IMR-90 (cell line): Measurements from ENCODE around the gene RBBP8. TPM values are rescaled to one million over a fixed set of nuclear protein-coding genes. Genes with fewer than 3 reads are reported as not detected.
A peak's percentile ranks its signal among the peaks of the same experiment; 100 is the strongest.

ENCODE experiments used
- ATAC-seq: fragments of 200-7000 bp; cut with Tn5 transposase; 2 replicates; pipeline ENCODE4 v1.9.1; 2020; ENCODE audit warnings: low read depth, mild to moderate bottlenecking, moderate library complexity
- BruUV-seq: library from RNA; stranded (reverse); fragments of 400-500 nt; replicated peaks from 2 replicates; lab custom pipeline; 2021; lab: Mats Ljungman, UMichigan
- CTCF ChIA-PET: fragments of 300-600 bp; formaldehyde crosslinking; extraction: SDS; loops from one replicate; lab custom pipeline; 2021; ENCODE audit warnings: antibody characterized with exemption; lab: Yijun Ruan, JAX
- POLR2A ChIA-PET: fragments of 300-600 bp; sonication (Branson Sonifier 250); formaldehyde crosslinking; loops from one replicate; lab custom pipeline; 2022; ENCODE audit warnings: antibody characterized with exemption; ENCODE audit not compliant: unreplicated experiment; lab: Charles Lee
- DNase-seq: peaks from one replicate; pipeline ENCODE4 v3.0.0; 2013
- H2AFZ ChIP-seq: replicated peaks from 2 replicates; pipeline ENCODE3; 2013; ENCODE audit warnings: low read length, mild to moderate bottlenecking; ENCODE audit not compliant: poor library complexity
- H2AK5ac ChIP-seq: 2 replicates; pipeline ENCODE4 v1.6.1; 2013; ENCODE audit warnings: low read depth, low read length, inconsistent platforms
- H2AK9ac ChIP-seq: replicated peaks from 2 replicates; pipeline ENCODE3; 2013; ENCODE audit warnings: mild to moderate bottlenecking, low read depth, low read length, moderate library complexity; ENCODE audit not compliant: poor library complexity
- H2BK120ac ChIP-seq: 2 replicates; pipeline ENCODE4 v1.6.1; 2013; ENCODE audit warnings: low read depth, low read length, inconsistent platforms
- H2BK15ac ChIP-seq: 3 replicates; pipeline ENCODE4 v1.6.1; 2013; ENCODE audit warnings: low read depth, low read length, inconsistent platforms
- H2BK20ac ChIP-seq: 2 replicates; pipeline ENCODE4 v1.6.1; 2013; ENCODE audit warnings: low read depth, mild to moderate bottlenecking, inconsistent platforms, low read length, moderate library complexity
- H2BK5ac ChIP-seq: 2 replicates; pipeline ENCODE4 v1.6.1; 2013; ENCODE audit warnings: mild to moderate bottlenecking, low read depth, low read length, inconsistent platforms; ENCODE audit not compliant: poor library complexity, severe bottlenecking
- H3K14ac ChIP-seq: replicated peaks from 2 replicates; pipeline ENCODE4 v1.6.1; 2013; ENCODE audit warnings: low read depth, low read length, inconsistent platforms
- H3K18ac ChIP-seq: 2 replicates; pipeline ENCODE4 v1.6.1; 2013; ENCODE audit warnings: low read depth, low read length, control low read depth
- H3K23ac ChIP-seq: 2 replicates; pipeline ENCODE4 v1.6.1; 2013; ENCODE audit warnings: low read depth, low read length, inconsistent platforms
- H3K27ac ChIP-seq: 2 replicates; pipeline ENCODE4 v1.5.1; 2013; ENCODE audit warnings: mild to moderate bottlenecking, control low read depth, low read length; ENCODE audit not compliant: insufficient read depth
- H3K27me3 ChIP-seq: 2 replicates; pipeline ENCODE4 v1.6.1; 2013; ENCODE audit warnings: low read length; ENCODE audit not compliant: control insufficient read depth, insufficient read depth
- H3K36me3 ChIP-seq: 2 replicates; pipeline ENCODE4 v1.6.1; 2013; ENCODE audit warnings: low read length, mixed read lengths; ENCODE audit not compliant: control insufficient read depth, insufficient read depth
- H3K4ac ChIP-seq: 2 replicates; pipeline ENCODE4 v1.6.1; 2013; ENCODE audit warnings: low read depth, low read length, inconsistent platforms
- H3K4me1 ChIP-seq: 2 replicates; pipeline ENCODE4 v1.6.1; 2013; ENCODE audit warnings: low read length, mixed read lengths; ENCODE audit not compliant: control insufficient read depth, insufficient read depth
- H3K4me2 ChIP-seq: 2 replicates; pipeline ENCODE4 v1.6.1; 2013; ENCODE audit warnings: low read depth, mild to moderate bottlenecking, control low read depth, low read length, moderate library complexity
- H3K4me3 ChIP-seq: 2 replicates; pipeline ENCODE4 v1.5.1; 2013; ENCODE audit warnings: low read depth, mild to moderate bottlenecking, control low read depth, low read length, moderate library complexity; ENCODE audit not compliant: insufficient read depth
- H3K56ac ChIP-seq: 2 replicates; pipeline ENCODE4 v1.6.1; 2013; ENCODE audit warnings: low read length, inconsistent platforms; ENCODE audit not compliant: insufficient read depth; ENCODE audit errors: extremely low read depth
- H3K79me1 ChIP-seq, 2 experiments: 2 replicates each; pipeline ENCODE4 v1.6.1; 2013; ENCODE audit warnings: low read length in 2 of 2, inconsistent platforms in 1 of 2, low read depth in 1 of 2
- H3K9ac ChIP-seq: 2 replicates; pipeline ENCODE4 v1.6.1; 2013; ENCODE audit warnings: low read depth, low read length, control low read depth
- H3K9me1 ChIP-seq: 2 replicates; pipeline ENCODE4 v1.6.1; 2013; ENCODE audit warnings: low read length, inconsistent platforms; ENCODE audit not compliant: insufficient read depth
- H3K9me3 ChIP-seq: 2 replicates; pipeline ENCODE4 v1.6.1; 2013; ENCODE audit warnings: low read length; ENCODE audit not compliant: control insufficient read depth, insufficient read depth
- H4K20me1 ChIP-seq: 2 replicates; pipeline ENCODE4 v1.6.1; 2013; ENCODE audit warnings: low read length, inconsistent platforms; ENCODE audit not compliant: insufficient read depth
- H4K5ac ChIP-seq: 2 replicates; pipeline ENCODE4 v1.6.1; 2013; ENCODE audit warnings: mild to moderate bottlenecking, low read depth, low read length, control low read depth
- H4K8ac ChIP-seq, 2 experiments: 2 replicates each; pipeline ENCODE4 v1.6.1; 2013; ENCODE audit warnings: low read depth in 2 of 2, low read length in 2 of 2, control low read depth in 1 of 2, inconsistent platforms in 1 of 2
- H4K91ac ChIP-seq: 2 replicates; pipeline ENCODE4 v1.6.1; 2013; ENCODE audit warnings: low read depth, low read length, inconsistent platforms; ENCODE audit not compliant: insufficient read depth
- CEBPB ChIP-seq: IDR thresholded peaks from 2 replicates; pipeline ENCODE4 v1.6.1; 2012; ENCODE audit warnings: low read depth, low read length, improper control_type of control experiment
- ELK1 ChIP-seq: fragments of 150-350 bp; IDR thresholded peaks from 2 replicates; pipeline ENCODE4 v1.6.1; 2016; ENCODE audit warnings: low read depth, mild to moderate bottlenecking, low read length, moderate library complexity, borderline replicate concordance
- MAZ ChIP-seq: IDR thresholded peaks from 2 replicates; pipeline ENCODE4 v1.6.1; 2012; ENCODE audit warnings: low read depth, mild to moderate bottlenecking, low read length, improper control_type of control experiment, moderate library complexity, borderline replicate concordance
- NFE2L2 ChIP-seq: fragments of 150-350 bp; IDR thresholded peaks from 2 replicates; pipeline ENCODE4 v1.6.1; 2016; ENCODE audit warnings: low read depth, mild to moderate bottlenecking, low read length
- POLR2A ChIP-seq: IDR thresholded peaks from 2 replicates; pipeline ENCODE4 v1.6.1; 2012; ENCODE audit warnings: mild to moderate bottlenecking, low read depth, low read length
- RAD21 ChIP-seq: IDR thresholded peaks from 2 replicates; pipeline ENCODE4 v1.6.1; 2012; ENCODE audit warnings: low read length, improper control_type of control experiment
- WGBS, 2 experiments: methylation state at CpG; one replicate each; pipeline versions ENCODE4 v1.1.5 to v1.1.7; 2013; ENCODE audit warnings: missing lambda C conversion rate in 2 of 2; ENCODE audit not compliant: insufficient read length in 1 of 2; ENCODE audit errors: extremely low coverage in 2 of 2; 5-methylcytosine and 5-hydroxymethylcytosine counted together
- dilution Hi-C: fragments of 300-500 bp; cut with HindIII; formaldehyde crosslinking; loops from one replicate; pipeline ENCODE4 v1.14.3; 2018; ENCODE audit warnings: low sequenced_read_pairs; ENCODE audit not compliant: unreplicated experiment
- in situ Hi-C: fragments of 300-500 bp; cut with MboI; formaldehyde crosslinking; loops from 3 replicates; pipeline ENCODE4 v1.14.3; 2019; ENCODE audit warnings: low sequenced_read_pairs, inconsistent platforms, mixed read lengths
- intact Hi-C: fragments of 100-400 bp; cut with micrococcal nuclease; formaldehyde crosslinking; loops from 2 replicates; pipeline ENCODE4 v1.10.0; 2022
- polyA plus RNA-seq, 3 experiments: library from polyadenylated mRNA; depleted of rRNA; stranded (reverse); fragments of >200 nt; gene quantifications; 2 replicates each; pipeline ENCODE4 v1.2.3, GENCODE V29; 2012; ENCODE audit warnings: low replicate concordance in 1 of 3
- total RNA-seq: library from RNA; depleted of rRNA; stranded (reverse); fragments of >200 nt; gene quantifications from 2 replicates; pipeline ENCODE4 v1.2.3, GENCODE V29; 2012

The RBBP8 gene
- total and polyA plus RNA-seq, 2 of the 4 experiments (the other 2 are of a cell fraction) = 12.0 to 21.1 TPM

- no peak for TF ChIP-seq NFE2L2
These were observed 125.8 kb downstream of the RBBP8 start (continued) for GRCh38 chr18:23058746-23059415.

- dilution Hi-C loops (no loop called here), intact Hi-C loops (no loop called here), in situ Hi-C loops (no loop called here)
- no peak overlapping the region for H3K4me3 ChIP-seq
- no peaks in the 10 kb centered on the region; the same call in 1 of the 2 replicates for H3K9me1 ChIP-seq
- peak overlapping the region; percentile 31; the same call in 1 of the 2 replicates for H2AK5ac ChIP-seq
- peak overlapping the region; percentile 54 for H4K91ac ChIP-seq
- no peak overlapping the region for H3K27ac ChIP-seq
- H2BK15ac ChIP-seq = peak overlapping the region; percentile 12; the same call in 1 of the 3 replicates
- H3K9me3 ChIP-seq = peaks cover 3% of the 10 kb centered on the region
- H3K36me3 ChIP-seq = no peaks in the 10 kb centered on the region
- H3K79me1 ChIP-seq = no peaks in the 10 kb centered on the region
- no peak overlapping the region; the same call in 1 of the 2 replicates for H3K4me2 ChIP-seq
- peak; percentile 26 for DNase-seq
- H2BK20ac ChIP-seq = peak overlapping the region; percentile 77
- no peaks in the 10 kb centered on the region for H4K20me1 ChIP-seq
- H2BK5ac ChIP-seq = peak overlapping the region; percentile 46
- peaks cover 15% of the 10 kb centered on the region for H3K4me1 ChIP-seq
- CTCF ChIA-PET = no interaction called here
- H4K8ac ChIP-seq = peak overlapping the region; percentile 13 to 62; a peak in 2 of 4 replicates
- H3K56ac ChIP-seq = no peak overlapping the region
- no peak overlapping the region for H3K9ac ChIP-seq
- H2AK9ac ChIP-seq = no peak overlapping the region
- POLR2A ChIA-PET = no interaction called here
- no CpG with 5 or more reads among the region's 9 CpGs for WGBS, 2 experiments
- peak overlapping the region; percentile 46 for H2AFZ ChIP-seq
- H3K27me3 ChIP-seq = no peaks in the 10 kb centered on the region
- peak overlapping the region; percentile 42; the same call in 1 of the 2 replicates for H4K5ac ChIP-seq
- H2BK120ac ChIP-seq = peak overlapping the region; percentile 78
- peak overlapping the region; percentile 22; the same call in 1 of the 2 replicates for H3K4ac ChIP-seq
- peak overlapping the region; percentile 35; the same call in 1 of the 2 replicates for H3K14ac ChIP-seq
- no peak for TF ChIP-seq CEBPB
- no peak for TF ChIP-seq MAZ
- TF ChIP-seq POLR2A = no peak
- TF ChIP-seq ELK1 = no peak
- TF ChIP-seq RAD21 = no peak
- no peak; the same call in 1 of the 2 replicates for ATAC-seq
- peak overlapping the region; percentile 74 for H3K18ac ChIP-seq
- H3K23ac ChIP-seq = peak overlapping the region; percentile 31; the same call in 1 of the 2 replicates
- no TSS peak for BruUV-seq
These were observed 126.7 kb downstream of the RBBP8 start for GRCh38 chr18:23059541-23060465.
